ENCODE data around the gene GALNTL6. TPM values are rescaled to one million over a fixed set of nuclear protein-coding genes. Genes with fewer than 3 reads are reported as not detected.

The GALNTL6 gene
- total and polyA plus RNA-seq, 2 of the 4 experiments (the other 2 are of a cell fraction) = under 0.01 TPM; not detected in 1

- Histone ChIP-seq H2BK20ac (ENCODE audit: low read depth, low read length) (no peak overlapping the region), H2AFZ (replicated peaks; ENCODE audit: low read length, poor library complexity) (peak overlapping the region; percentile 4), H3K27ac (ENCODE audit: insufficient read depth, low read length) (no peak overlapping the region), H3K9me3 (ENCODE audit: control insufficient read depth, insufficient read depth, low read length) (peaks cover 4% of the 10 kb centered on the region; the same call in 1 of the 2 replicates), H4K20me1 (ENCODE audit: insufficient read depth, low read length) (no peaks in the 10 kb centered on the region), H3K79me1 (ENCODE audit: low read depth in 1 of 2, low read length in 2 of 2) (no peaks in the 10 kb centered on the region), H4K8ac (ENCODE audit: low read depth in 2 of 2, low read length in 2 of 2) (no peak overlapping the region), H2AK9ac (replicated peaks; ENCODE audit: low read depth, low read length, poor library complexity) (no peak overlapping the region), H4K91ac (ENCODE audit: insufficient read depth, low read depth, low read length) (no peak overlapping the region), H2BK120ac (ENCODE audit: low read depth, low read length) (no peak overlapping the region), H3K14ac (replicated peaks; ENCODE audit: low read depth, low read length) (no peak overlapping the region), H2BK5ac (ENCODE audit: low read depth, low read length, poor library complexity, severe bottlenecking) (no peak overlapping the region), H3K56ac (ENCODE audit: extremely low read depth, insufficient read depth, low read length) (no peak overlapping the region), H3K4me2 (ENCODE audit: low read depth, low read length) (peak overlapping the region; percentile 40; the same call in 1 of the 2 replicates), H3K4ac (ENCODE audit: low read depth, low read length) (no peak overlapping the region), H3K23ac (ENCODE audit: low read depth, low read length) (no peak overlapping the region), H3K4me1 (ENCODE audit: control insufficient read depth, insufficient read depth, low read length) (no peaks in the 10 kb centered on the region), H3K27me3 (ENCODE audit: control insufficient read depth, insufficient read depth, low read length) (no peaks in the 10 kb centered on the region), H2BK15ac (ENCODE audit: low read depth, low read length) (no peak overlapping the region), H3K9me1 (ENCODE audit: insufficient read depth, low read length) (no peaks in the 10 kb centered on the region), H3K36me3 (ENCODE audit: control insufficient read depth, insufficient read depth, low read length) (no peaks in the 10 kb centered on the region), H3K18ac (ENCODE audit: low read depth, low read length) (no peak overlapping the region), H4K5ac (ENCODE audit: low read depth, low read length) (no peak overlapping the region), H3K9ac (ENCODE audit: low read depth, low read length) (no peak overlapping the region), H3K4me3 (ENCODE audit: insufficient read depth, low read depth, low read length) (peak overlapping the region; percentile 32; the same call in 1 of the 2 replicates), H2AK5ac (ENCODE audit: low read depth, low read length) (no peak overlapping the region)
- dilution Hi-C loops (cut with HindIII; ENCODE audit: low sequenced_read_pairs, unreplicated experiment) = no loop called here
- 6% methylated on average over 6 of the region's 43 CpGs; no CpG with 5 or more reads in 1 of the 2 experiments for WGBS, 2 experiments (ENCODE audit: extremely low coverage in 2 of 2, insufficient read length in 1 of 2)
- in situ Hi-C loops (cut with MboI; ENCODE audit: low sequenced_read_pairs) = no loop called here
- TF ChIP-seq CEBPB (IDR thresholded peaks at IDR 0.05; ENCODE audit: low read depth, low read length) (no peak), RCOR1 (IDR thresholded peaks at IDR 0.05; ENCODE audit: insufficient replicate concordance, low read length) (no peak), RAD21 (IDR thresholded peaks at IDR 0.05; ENCODE audit: low read length) (no peak), ELK1 (IDR thresholded peaks at IDR 0.05; ENCODE audit: borderline replicate concordance, low read depth, low read length) (no peak), RFX5 (IDR thresholded peaks at IDR 0.05; ENCODE audit: low read depth, low read length) (no peak), FOS (IDR thresholded peaks at IDR 0.05; ENCODE audit: low read depth, low read length) (no peak), USF2 (IDR thresholded peaks at IDR 0.05; ENCODE audit: low read depth, low read length) (no peak)
- intact Hi-C loops (cut with micrococcal nuclease) = no loop called here
- ATAC-seq (ENCODE audit: low read depth) = no peak
- DNase-seq = no peak
- ChIA-PET CTCF (no interaction called here), POLR2A (ENCODE audit: unreplicated experiment) (no interaction called here)
- BruUV-seq (replicated peaks) = no TSS peak
These were observed 484 bp downstream of the GALNTL6 start for GRCh38 chr4:171813526-171814250.
